CMK (cell line): Measurements from ENCODE around the gene SLC8A2.
A peak's percentile ranks its signal among the peaks of the same experiment; 100 is the strongest.
"Not testable (repeated sequence)": the region's sequence is repeated elsewhere in the genome, so short reads cannot be mapped to it uniquely, and the experiment has no call there.

Experiments used
- DNase-seq: peaks from one replicate; pipeline ENCODE4 v3.0.0-alpha.2; 2010; ENCODE audit warnings: low read depth

The SLC8A2 gene

DNA sequence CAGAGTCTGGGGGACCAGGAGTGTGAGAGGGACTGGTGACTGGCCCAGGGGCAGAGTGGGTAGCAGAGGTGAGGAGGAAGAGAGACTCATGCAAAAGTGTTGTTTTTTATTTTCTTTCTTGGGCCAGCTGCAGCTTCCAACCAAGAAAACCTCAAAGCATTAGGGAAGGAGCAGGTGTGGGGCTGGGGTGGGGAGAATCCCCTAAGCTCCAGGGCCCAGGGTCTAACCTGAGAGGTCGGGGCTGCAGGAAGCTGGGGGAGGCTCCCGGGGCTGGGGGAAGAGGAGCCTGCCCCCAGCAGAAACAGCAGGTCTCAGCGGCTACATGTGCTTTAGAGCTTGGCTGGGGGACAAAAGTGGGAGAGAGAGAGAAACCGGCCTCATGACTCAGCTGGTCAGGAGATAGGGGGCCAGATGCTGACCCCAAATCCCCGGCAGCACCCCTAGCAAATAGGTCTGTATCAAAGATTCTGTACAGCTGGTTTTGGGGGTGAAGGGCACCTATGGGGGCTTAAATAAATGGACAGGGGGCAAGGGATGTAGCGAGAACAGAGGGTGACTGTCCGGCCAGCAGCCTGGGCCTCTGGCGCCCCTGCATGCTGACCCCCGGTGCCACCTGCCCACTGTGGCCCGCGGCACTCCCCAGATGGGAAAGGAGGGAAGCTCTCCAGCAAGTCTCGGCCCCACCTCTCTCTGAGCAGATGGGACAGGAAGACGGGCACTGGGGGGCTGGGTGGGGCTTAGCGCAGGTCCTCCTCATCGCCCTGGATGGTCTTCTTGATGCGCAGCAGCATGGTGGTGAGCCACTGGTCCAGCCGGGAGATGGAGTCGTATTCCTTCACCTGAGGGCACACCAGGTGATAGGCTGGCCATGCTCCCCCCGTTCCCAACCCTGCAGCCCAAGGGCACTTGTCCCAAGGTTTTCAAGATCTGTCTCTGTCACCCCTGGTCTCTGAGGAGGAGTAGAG is 16.1 kb upstream of the SLC8A2 start:
- DNase-seq, result no peak

GRCh38 chr19:47486900-47487299 is 15.2 kb upstream of the SLC8A2 start:
- peak; percentile 82 for DNase-seq

- DNase-seq, result not testable (repeated sequence)
Observed at GRCh38 chr19:47486220-47486619, 14.5 kb upstream of the SLC8A2 start.

- no peak for DNase-seq
Observed at GRCh38 chr19:47485210-47485609, 13.5 kb upstream of the SLC8A2 start.

DNA sequence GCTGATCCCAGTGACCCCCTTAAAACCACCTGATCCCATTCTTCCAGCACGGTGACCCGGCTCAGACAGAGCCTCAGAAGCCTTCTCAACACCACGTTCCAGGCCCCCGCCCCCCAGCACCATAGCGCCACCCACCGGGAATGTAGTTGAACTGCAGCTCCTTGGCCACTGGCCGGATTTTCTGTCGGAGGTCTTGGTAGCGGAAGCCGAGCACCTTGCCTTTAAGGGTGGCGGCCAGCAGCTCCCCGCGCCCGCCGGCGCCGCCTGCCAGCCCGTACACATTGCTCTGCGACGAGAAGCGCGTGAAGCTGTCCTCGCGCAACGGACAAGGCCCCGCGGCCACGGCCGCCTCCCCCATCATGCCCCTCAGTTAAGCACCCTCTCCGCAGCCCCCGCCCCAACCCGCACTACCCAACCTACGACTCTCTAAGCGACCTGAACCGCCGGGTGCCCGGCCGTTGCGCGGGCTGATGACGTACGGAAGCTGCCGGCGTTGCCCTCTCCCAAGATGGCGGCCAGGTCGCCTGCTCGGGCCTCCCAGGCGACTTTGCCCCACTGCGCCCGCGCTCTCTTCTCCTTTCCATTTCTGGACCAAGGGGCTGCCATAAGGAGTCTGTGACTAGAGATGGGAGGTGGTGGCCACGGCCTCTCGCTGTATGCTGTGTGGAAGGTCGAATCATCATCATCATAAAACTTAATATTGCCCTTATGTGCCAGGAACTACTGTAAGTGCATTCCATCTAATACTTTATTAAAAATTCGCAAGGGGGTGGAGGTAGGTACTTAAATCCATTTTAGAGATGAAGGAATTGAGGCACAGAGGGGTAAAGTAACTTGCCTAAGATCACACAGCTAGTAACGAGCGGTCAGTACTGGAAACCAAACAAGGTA is 12.4 kb upstream of the SLC8A2 start, which contains the start of gene KPTN:
Gene KPTN (minus strand): TSS at position 420 of the 891 bp plus-strand sequence. CDS start 59 bp downstream, at position 361.
- peak; percentile 89 for DNase-seq

- DNase-seq, result no peak
Observed at GRCh38 chr19:47483200-47483599, 11.5 kb upstream of the SLC8A2 start.

DNA sequence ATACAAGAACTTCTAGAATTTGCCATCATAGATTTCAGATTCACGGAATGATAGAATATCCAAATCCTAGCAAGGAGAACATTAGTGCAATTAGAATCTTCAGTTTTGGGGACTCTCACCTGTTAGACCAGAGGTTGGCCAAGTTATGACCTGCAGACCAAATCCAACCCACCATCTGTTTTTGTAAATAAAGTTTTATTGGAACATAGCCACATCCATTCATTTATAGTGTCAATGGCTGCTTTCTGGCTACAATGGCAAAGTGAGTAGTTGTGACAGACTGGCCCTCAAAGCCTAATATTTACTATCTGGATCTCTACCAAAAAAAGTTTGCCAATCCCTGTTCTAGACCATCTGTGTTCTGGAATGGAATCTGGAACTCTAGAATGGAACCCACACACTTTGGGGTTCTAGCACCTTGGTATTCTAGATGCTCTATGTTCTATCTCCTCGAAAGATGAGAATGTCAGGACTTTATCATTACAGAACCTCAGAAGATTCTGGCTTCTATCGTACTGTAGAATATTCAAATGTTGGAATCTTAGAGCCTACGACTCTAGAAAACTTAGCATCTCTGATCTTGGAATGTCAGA is 9.9 kb upstream of the SLC8A2 start:
- DNase-seq, result no peak

GRCh38 chr19:47480658-47481057 is 9.0 kb upstream of the SLC8A2 start:
- DNase-seq, result no peak

DNA sequence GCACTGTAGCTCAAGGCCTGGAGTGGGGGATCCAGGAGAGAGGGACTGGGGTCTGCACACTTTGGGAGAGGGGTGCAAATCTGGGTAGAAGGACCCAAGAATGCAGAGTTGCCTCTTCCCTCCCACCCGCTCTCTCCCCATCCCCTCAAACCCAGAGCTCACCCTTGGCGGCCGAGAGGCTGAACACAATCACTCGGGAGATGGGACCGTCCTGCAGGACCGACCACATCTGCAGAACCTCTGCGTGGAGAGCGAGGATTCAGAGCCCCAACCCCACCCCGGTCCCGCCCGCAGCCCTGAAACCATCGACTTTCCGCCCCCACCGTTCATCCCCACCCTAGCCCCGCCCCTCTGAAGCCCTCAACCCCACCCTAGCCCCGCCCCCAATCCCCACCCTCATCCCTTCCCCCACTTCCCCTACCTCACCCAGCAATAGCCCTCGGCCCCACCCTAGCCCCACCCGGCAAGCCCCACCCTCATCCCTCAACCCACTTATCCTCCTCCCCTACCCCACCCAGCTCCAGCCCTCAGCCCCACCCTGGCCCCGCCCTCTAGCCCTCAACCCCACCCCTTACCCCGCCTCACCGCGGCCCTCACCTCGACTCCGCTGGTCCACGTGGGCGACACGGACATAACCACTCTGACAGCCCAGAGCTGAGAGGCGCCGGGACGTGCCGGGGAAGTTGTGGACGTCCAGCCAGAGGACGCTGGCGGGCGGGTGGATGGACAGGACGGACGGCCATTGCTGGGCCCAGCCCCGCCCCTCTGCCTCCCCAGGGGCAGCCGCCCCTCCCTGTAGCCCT is 8.2 kb upstream of the SLC8A2 start:
- DNase-seq, result no peak

- no peak for DNase-seq
Observed at GRCh38 chr19:47476438-47476972, 4.8 kb upstream of the SLC8A2 start.

DNA sequence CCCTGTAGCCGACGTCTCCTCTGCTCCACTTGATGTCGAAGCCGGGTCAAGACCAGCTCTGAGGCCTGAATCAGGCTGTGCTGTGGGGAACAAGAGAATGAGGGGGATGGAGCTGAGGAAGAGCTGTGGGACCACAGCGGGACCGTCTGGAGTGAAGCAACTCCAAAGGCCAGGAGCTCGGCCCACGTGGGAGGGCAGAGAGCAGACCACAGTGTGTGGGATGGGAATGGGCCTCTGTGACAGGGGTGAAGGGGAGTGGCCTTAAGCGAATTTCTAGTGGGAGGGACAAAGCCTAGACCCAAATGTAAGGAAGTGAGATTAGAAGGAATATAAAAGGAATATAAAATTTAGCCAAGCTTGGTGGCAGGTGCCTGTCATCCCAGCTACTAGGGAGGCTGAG is 3.8 kb upstream of the SLC8A2 start:
- DNase-seq, result no peak

- DNase-seq, result no peak
Observed at GRCh38 chr19:47473336-47473735, 1.6 kb upstream of the SLC8A2 start.

DNA sequence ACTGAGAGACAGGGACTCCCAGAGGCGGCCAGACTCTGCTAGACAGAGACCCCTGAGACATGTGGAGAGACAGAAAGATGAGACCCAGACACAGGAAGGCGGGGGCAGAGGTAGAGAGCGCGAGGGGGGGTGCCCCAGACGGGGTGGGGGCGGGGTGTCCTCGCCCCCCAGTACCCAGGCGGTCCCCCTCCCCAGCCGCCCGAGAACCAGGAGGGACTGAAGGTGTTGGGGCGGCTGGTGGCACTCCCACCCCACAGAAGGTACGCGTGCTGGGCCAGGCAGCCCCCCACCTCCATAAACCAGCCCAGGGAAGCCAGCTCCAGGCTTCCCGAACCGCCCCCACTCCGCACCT is 336 bp downstream of the SLC8A2 start:
- no peak for DNase-seq

- no peak for DNase-seq
Observed at GRCh38 chr19:47470447-47471195, 1.1 kb downstream of the SLC8A2 start.

GRCh38 chr19:47469719-47470118 is 2.0 kb downstream of the SLC8A2 start:
- no peak for DNase-seq

DNA sequence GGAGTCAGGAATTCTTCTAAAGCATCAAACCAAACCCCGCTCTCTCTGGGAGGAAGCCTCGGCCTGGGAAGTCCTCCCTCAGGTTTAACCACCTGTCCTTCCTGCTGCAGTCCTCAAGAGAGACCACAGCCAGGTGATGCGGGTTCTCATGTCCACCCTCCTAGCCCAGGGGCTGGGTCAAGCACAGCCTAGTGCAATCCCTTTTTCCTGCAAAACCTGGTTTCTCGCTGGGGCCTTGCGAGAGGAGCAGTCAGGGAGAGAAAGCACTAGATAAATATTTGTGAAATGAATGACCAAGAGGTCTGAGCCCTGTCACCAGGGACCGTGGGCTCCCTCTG is 2.4 kb downstream of the SLC8A2 start:
- no peak for DNase-seq

- no peak for DNase-seq
Observed at GRCh38 chr19:47467914-47468313, 3.8 kb downstream of the SLC8A2 start.

- DNase-seq, result no peak
Observed at GRCh38 chr19:47465957-47466356, 5.7 kb downstream of the SLC8A2 start.

GRCh38 chr19:47464675-47465419 is 6.8 kb downstream of the SLC8A2 start:
- DNase-seq, result no peak

DNA sequence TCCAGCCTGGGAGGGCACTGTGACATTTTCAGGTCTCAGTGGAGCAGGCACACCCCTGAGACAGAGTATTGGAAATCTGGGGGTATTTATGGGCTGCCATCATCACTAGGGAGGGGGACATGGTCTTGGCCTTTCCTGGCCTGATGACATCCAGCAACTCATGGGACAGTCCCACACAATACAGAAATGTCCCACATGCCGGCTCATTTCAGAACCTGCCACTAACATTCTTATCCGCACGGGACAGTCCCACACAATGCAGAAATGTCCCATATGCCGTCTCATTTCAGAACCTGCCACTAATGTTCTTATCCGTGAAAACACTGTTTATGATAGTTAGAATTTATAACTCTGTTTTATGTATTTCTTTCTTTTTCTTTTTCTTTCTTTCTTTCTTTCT is 9.8 kb downstream of the SLC8A2 start:
- no peak for DNase-seq
